GM21515 (cell line): ENCODE data around the gene WNT8B.

Experiments
- ATAC-seq: cut with Tn5 transposase; IDR thresholded peaks from one replicate; pipeline ENCODE4 v1.9.1; 2021; ENCODE audit not compliant: unreplicated experiment

The WNT8B gene

DNA sequence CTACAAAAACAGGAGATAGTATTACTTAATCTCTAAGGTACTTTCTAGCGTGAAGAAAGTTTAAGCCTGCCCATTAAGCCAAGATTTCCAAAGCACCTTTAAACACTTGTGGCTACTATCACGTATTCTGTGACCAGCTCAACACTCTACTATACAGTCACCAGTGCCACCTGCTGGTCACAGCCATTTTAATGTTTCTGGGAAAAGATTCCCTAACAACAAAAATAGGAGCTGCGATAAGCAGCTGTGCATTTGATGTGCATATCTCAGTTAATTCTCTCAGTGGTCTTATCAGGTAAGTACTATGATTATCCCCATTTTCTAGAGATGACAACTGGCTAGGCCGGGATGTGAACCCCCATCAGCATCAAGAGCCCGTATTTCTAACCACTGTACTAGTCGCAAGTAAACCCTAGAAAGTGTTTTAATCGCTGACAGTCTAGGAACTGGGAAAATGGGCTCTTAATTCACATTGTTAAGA, 56.0 kb downstream of the WNT8B start:
- no peak for ATAC-seq

DNA sequence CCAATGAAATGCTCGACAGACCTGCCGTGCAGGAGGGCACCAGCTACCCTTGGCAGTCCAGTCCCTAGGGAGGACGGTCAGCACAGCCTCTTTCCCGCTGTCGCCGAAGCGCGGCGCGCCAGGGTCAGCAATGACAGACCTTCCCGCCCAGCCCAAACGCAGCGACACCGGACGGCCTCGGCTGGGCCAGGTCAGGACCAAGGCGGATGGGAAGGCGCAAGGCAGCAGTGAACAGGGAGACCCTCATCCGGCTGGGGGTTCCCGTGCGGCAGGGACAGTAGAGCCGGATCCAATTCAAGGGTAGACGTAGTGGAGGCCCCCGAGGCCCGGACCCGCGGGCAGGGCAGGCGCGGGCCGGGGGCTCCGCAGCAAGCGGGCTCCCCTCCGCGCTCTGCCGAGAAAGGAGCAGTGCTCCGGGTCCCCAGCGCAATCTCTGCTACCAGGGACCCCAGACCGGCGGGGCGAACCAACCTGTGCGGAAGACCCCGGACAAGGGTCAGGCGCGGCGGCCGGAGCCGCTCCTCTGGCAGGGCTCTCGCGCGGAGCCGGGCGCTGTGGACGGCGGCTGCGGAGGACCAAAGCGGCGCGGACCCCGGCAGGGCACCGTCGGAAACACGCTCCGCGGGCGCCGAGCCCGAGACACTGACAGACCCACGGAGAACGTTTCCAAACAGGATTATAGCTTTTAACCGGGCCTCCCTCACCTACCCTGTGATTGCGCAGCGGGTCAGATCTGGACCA, 56.7 kb downstream of the WNT8B start, which contains the start of gene SEC31B:
Gene SEC31B (minus strand): TSS at position 551 of the 741 bp plus-strand sequence. CDS start 2,909 bp downstream, outside the sequence.
- no peak for ATAC-seq

- no peak for ATAC-seq
Measured at GRCh38 chr10:100520811-100521210, 58.0 kb downstream of the WNT8B start.

DNA sequence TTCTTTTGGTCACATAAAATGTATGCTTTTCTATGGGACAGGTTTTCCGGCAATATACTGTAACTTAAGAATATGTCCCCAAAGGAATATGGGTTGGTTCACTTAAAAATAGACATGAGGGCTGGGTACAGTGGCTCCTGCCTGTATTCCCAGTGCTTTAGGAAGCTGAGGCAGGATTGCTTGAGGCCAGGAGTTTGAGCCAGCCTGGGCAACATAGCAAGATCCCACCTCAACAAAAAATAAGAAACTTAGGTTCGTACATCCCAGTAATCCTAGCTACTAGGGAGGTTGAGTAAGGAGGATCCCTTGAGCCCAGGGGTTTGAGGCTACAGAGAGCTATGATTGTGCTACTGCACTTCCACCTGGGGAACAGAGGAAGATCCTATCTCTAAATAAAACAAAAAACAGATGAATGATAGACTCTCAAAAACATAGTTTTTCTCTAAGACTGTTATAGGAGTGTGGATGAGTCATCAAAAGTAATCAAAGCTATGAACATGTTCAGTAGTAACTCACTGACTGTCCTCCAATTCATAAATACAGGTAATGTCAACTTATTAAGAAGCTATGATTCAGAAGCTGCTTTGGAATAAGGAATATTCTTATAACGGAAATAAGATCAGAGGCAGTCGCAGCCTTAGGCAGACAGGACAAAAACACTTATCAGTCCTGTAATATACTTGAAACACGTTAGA, 59.4 kb downstream of the WNT8B start:
- no peak for ATAC-seq

GRCh38 chr10:100522945-100523344, 60.1 kb downstream of the WNT8B start:
- ATAC-seq = no peak

- ATAC-seq = no peak
Measured at GRCh38 chr10:100524206-100524605, 61.4 kb downstream of the WNT8B start.

GRCh38 chr10:100524638-100525037, 61.8 kb downstream of the WNT8B start:
- no peak for ATAC-seq

- ATAC-seq = no peak
Measured at GRCh38 chr10:100528123-100528886, 65.5 kb downstream of the WNT8B start.

- no peak for ATAC-seq
Measured at GRCh38 chr10:100528921-100529474, 66.2 kb downstream of the WNT8B start.

DNA sequence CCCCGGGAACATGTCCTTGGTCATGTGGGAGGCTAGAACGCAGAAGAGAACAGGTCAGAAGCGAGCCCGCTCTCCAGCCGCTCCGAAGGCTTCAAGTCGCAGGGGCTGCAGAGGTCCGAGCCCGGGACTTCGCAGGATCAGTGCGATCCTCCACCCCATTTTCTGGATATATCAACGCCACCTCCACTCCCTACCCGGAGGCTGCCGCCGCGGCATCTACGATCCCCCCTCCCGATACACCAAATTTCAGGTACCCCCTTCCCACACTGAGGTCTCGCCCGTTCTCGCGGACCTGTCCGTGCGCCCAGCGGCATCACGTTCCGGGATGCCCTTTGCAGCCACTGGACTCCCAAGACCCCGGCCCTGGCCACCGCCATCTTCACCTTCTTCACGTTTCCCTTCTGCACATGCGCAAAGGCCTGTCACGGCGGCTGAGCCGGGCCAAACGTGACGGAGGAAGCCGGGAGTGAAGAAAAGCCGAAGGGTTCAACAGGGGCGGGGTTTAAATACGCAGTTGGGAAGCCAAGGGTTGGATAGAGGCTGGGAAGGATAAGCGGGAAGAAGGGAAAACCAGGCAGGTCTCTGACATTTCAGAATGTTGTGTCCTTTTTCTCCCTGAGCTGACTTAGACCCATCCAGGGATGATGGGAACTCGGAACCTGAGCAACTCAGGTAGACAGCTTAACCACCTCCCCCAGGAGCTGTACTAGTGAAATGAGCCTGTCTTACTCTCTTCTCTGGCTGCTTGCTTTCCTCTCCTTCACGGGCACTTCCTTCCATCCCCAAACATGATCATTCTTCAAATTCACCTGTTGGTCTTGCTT, 66.9 kb downstream of the WNT8B start, which contains the start of gene NDUFB8:
Gene NDUFB8 (minus strand): TSS at position 397 of the 824 bp plus-strand sequence. CDS start 20 bp downstream, at position 377.
- no peak for ATAC-seq

GRCh38 chr10:100531761-100532160, 69.0 kb downstream of the WNT8B start:
- no peak for ATAC-seq
